GM23338 (cell line): ENCODE results near the gene BCAS1. TPM values are rescaled to one million over a fixed set of nuclear protein-coding genes. Genes with fewer than 3 reads are reported as not detected.

ENCODE experiments used
- ATAC-seq: fragments of 200-7000 bp; cut with Tn5 transposase; 3 replicates; pipeline ENCODE4 v1.9.1; 2020
- DNase-seq: peaks from one replicate; pipeline ENCODE4 v3.0.0-alpha.2; 2015; ENCODE audit warnings: low spot score
- H2AFZ ChIP-seq: fragments of 200-600 bp; sonication (generic); 2 replicates; pipeline ENCODE4 v1.8.0; 2016; ENCODE audit warnings: antibody characterized with exemption, mild to moderate bottlenecking, moderate library complexity
- H3F3A ChIP-seq: fragments of 200-600 bp; sonication (generic); replicated peaks from 2 replicates; pipeline ENCODE4 v1.8.0; 2017; ENCODE audit warnings: antibody characterized with exemption, mixed run types, low read depth
- H3K27ac ChIP-seq: fragments of 200-600 bp; sonication (generic); 2 replicates; pipeline ENCODE4 v1.6.1; 2016; ENCODE audit warnings: low read depth
- H3K27me3 ChIP-seq: fragments of 200-600 bp; sonication (generic); 2 replicates; pipeline ENCODE4 v1.8.0; 2016; ENCODE audit warnings: mild to moderate bottlenecking, mixed run types, moderate library complexity; ENCODE audit not compliant: insufficient read depth
- H3K36me3 ChIP-seq: fragments of 200-600 bp; sonication (generic); 2 replicates; pipeline ENCODE4 v1.8.0; 2016; ENCODE audit warnings: mild to moderate bottlenecking; ENCODE audit not compliant: insufficient read depth
- H3K4me1 ChIP-seq: fragments of 200-600 bp; sonication (generic); 2 replicates; pipeline ENCODE4 v1.8.0; 2016; ENCODE audit warnings: mild to moderate bottlenecking, moderate library complexity; ENCODE audit not compliant: insufficient read depth
- H3K4me2 ChIP-seq: fragments of 200-600 bp; sonication (generic); 2 replicates; pipeline ENCODE4 v1.7.1; 2017; ENCODE audit warnings: mixed run types
- H3K4me3 ChIP-seq: fragments of 200-600 bp; sonication (generic); 2 replicates; pipeline ENCODE4 v1.6.1; 2016; ENCODE audit warnings: mixed run types
- H3K79me2 ChIP-seq: fragments of 200-600 bp; sonication (generic); replicated peaks from 2 replicates; pipeline ENCODE4 v1.8.0; 2017; ENCODE audit warnings: mild to moderate bottlenecking; ENCODE audit not compliant: insufficient read depth
- H3K9me2 ChIP-seq: fragments of 200-600 bp; sonication (generic); 2 replicates; pipeline ENCODE4 v1.8.0; 2017; ENCODE audit not compliant: insufficient read depth
- H4K20me1 ChIP-seq: fragments of 200-600 bp; sonication (generic); replicated peaks from 2 replicates; pipeline ENCODE4 v1.8.0; 2017; ENCODE audit warnings: mild to moderate bottlenecking; ENCODE audit not compliant: insufficient read depth
- H3K27ac Mint-ChIP-seq: 2 replicates; pipeline ENCODE4 v1.8.0; 2020; ENCODE audit warnings: inconsistent platforms, mild to moderate bottlenecking, moderate library complexity, mixed read lengths
- H3K27me3 Mint-ChIP-seq: 3 replicates; pipeline ENCODE4 v1.8.0; 2022; ENCODE audit warnings: low read depth, mild to moderate bottlenecking, moderate library complexity, mixed read lengths, inconsistent platforms; ENCODE audit not compliant: insufficient read depth, poor library complexity
- H3K36me3 Mint-ChIP-seq: 3 replicates; pipeline ENCODE4 v1.8.0; 2021; ENCODE audit warnings: low read depth, mild to moderate bottlenecking, inconsistent platforms, moderate library complexity, mixed read lengths
- H3K4me1 Mint-ChIP-seq: 3 replicates; pipeline ENCODE4 v1.8.0; 2020; ENCODE audit warnings: mild to moderate bottlenecking, inconsistent platforms, mixed read lengths
- H3K4me3 Mint-ChIP-seq: 3 replicates; pipeline ENCODE4 v1.8.0; 2021; ENCODE audit warnings: moderate library complexity, mild to moderate bottlenecking, inconsistent platforms, mixed read lengths
- H3K9me3 Mint-ChIP-seq: 3 replicates; pipeline ENCODE4 v1.8.0; 2020; ENCODE audit warnings: moderate library complexity, mild to moderate bottlenecking, inconsistent platforms, mixed read lengths
- CREB1 ChIP-seq: fragments of 250-450 bp; sonication (Bioruptor Pico); IDR thresholded peaks from 2 replicates; pipeline ENCODE4 v1.5.0; 2020; ENCODE audit warnings: low read depth, mild to moderate bottlenecking, moderate library complexity
- EZH2 ChIP-seq: fragments of 200-600 bp; sonication (generic); IDR thresholded peaks from one replicate; pipeline ENCODE4 v1.8.0; 2017; ENCODE audit warnings: antibody characterized with exemption, mild to moderate bottlenecking, low read depth; ENCODE audit not compliant: unreplicated experiment
- EZH2phosphoT487 ChIP-seq: fragments of 200-600 bp; sonication (generic); IDR thresholded peaks from one replicate; pipeline ENCODE4 v1.8.1; 2018; ENCODE audit warnings: antibody characterized with exemption; ENCODE audit not compliant: unreplicated experiment
- STAT1 ChIP-seq: IDR thresholded peaks from one replicate; pipeline ENCODE4 v1.6.1; 2016; ENCODE audit warnings: antibody characterized with exemption; ENCODE audit not compliant: unreplicated experiment
- ZNF331 ChIP-seq: fragments of 250-450 bp; sonication (Bioruptor Pico); IDR thresholded peaks from 2 replicates; pipeline ENCODE4 v1.5.0; 2020; ENCODE audit warnings: low read depth, mild to moderate bottlenecking, moderate library complexity
- polyA plus RNA-seq: library from polyadenylated mRNA; unstranded; fragments of >200 nt; fragmentation: Nextera tagmentation; extraction: Ambion mirVana; gene quantifications from 2 replicates; pipeline ENCODE4 v1.2.1, GENCODE V29; 2016
- total RNA-seq: library from RNA; depleted of rRNA; stranded (reverse); fragments of >200 nt; shearing (Covaris generic); gene quantifications from 2 replicates; pipeline ENCODE4 v1.2.3, GENCODE V29; 2014
- TF ChIP-seq, protein P1 (sequence below): fragments of 250-450 bp; sonication (Bioruptor Pico); IDR thresholded peaks from 2 replicates; pipeline ENCODE4 v1.5.0; 2020; ENCODE audit warnings: mild to moderate bottlenecking, moderate library complexity
- TF ChIP-seq, protein P2 (sequence below), 2 experiments: fragments of 200-600 bp in 1 of 2; sonication (generic) in 1 of 2; conservative IDR thresholded peaks; 2 replicates each; pipeline versions ENCODE4 v1.5.1 to v1.6.1; 2016 to 2017; ENCODE audit warnings: antibody characterized with exemption in 2 of 2, low read depth in 2 of 2, mild to moderate bottlenecking in 2 of 2, moderate library complexity in 1 of 2
- TF ChIP-seq, protein P3 (sequence below): IDR thresholded peaks from one replicate; pipeline ENCODE4 v1.6.1; 2018; ENCODE audit warnings: antibody characterized with exemption; ENCODE audit not compliant: unreplicated experiment

Gene BCAS1
- total and polyA plus RNA-seq, 2 experiments from 2014 or later: 0.17 to 0.19 TPM

DNA sequence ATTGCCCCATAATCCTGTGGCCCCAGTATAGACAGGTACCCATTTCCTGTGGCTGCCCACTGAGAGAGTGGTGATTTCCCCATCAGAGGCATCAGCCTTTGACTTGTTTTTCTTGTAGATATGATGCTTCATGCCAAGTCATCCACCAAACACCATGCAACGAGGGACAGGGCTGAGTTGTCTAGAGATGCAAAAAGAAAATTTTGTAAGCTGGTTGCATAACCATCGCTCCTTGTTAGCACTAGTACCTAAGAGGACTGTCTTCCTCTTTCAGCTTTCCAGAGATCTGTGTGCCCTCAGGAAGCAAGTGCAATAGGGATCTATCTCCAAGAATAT is 166.8 kb downstream of the BCAS1 start:
- TF ChIP-seq, protein P1, sequence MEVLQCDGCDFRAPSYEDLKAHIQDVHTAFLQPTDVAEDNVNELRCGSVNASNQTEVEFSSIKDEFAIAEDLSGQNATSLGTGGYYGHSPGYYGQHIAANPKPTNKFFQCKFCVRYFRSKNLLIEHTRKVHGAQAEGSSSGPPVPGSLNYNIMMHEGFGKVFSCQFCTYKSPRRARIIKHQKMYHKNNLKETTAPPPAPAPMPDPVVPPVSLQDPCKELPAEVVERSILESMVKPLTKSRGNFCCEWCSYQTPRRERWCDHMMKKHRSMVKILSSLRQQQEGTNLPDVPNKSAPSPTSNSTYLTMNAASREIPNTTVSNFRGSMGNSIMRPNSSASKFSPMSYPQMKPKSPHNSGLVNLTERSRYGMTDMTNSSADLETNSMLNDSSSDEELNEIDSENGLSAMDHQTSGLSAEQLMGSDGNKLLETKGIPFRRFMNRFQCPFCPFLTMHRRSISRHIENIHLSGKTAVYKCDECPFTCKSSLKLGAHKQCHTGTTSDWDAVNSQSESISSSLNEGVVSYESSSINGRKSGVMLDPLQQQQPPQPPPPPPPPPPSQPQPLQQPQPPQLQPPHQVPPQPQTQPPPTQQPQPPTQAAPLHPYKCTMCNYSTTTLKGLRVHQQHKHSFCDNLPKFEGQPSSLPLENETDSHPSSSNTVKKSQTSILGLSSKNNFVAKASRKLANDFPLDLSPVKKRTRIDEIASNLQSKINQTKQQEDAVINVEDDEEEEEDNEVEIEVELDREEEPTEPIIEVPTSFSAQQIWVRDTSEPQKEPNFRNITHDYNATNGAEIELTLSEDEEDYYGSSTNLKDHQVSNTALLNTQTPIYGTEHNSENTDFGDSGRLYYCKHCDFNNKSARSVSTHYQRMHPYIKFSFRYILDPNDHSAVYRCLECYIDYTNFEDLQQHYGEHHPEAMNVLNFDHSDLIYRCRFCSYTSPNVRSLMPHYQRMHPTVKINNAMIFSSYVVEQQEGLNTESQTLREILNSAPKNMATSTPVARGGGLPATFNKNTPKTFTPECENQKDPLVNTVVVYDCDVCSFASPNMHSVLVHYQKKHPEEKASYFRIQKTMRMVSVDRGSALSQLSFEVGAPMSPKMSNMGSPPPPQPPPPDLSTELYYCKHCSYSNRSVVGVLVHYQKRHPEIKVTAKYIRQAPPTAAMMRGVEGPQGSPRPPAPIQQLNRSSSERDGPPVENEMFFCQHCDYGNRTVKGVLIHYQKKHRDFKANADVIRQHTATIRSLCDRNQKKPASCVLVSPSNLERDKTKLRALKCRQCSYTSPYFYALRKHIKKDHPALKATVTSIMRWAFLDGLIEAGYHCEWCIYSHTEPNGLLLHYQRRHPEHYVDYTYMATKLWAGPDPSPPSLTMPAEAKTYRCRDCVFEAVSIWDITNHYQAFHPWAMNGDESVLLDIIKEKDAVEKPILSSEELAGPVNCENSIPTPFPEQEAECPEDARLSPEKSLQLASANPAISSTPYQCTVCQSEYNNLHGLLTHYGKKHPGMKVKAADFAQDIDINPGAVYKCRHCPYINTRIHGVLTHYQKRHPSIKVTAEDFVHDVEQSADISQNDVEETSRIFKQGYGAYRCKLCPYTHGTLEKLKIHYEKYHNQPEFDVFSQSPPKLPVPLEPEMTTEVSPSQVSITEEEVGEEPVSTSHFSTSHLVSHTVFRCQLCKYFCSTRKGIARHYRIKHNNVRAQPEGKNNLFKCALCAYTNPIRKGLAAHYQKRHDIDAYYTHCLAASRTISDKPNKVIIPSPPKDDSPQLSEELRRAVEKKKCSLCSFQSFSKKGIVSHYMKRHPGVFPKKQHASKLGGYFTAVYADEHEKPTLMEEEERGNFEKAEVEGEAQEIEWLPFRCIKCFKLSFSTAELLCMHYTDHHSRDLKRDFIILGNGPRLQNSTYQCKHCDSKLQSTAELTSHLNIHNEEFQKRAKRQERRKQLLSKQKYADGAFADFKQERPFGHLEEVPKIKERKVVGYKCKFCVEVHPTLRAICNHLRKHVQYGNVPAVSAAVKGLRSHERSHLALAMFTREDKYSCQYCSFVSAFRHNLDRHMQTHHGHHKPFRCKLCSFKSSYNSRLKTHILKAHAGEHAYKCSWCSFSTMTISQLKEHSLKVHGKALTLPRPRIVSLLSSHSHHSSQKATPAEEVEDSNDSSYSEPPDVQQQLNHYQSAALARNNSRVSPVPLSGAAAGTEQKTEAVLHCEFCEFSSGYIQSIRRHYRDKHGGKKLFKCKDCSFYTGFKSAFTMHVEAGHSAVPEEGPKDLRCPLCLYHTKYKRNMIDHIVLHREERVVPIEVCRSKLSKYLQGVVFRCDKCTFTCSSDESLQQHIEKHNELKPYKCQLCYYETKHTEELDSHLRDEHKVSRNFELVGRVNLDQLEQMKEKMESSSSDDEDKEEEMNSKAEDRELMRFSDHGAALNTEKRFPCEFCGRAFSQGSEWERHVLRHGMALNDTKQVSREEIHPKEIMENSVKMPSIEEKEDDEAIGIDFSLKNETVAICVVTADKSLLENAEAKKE (CRISPR knock-in tag): no peak
- TF ChIP-seq EZH2phosphoT487 (no peak), CREB1 (CRISPR knock-in tag) (no peak)
- no peaks in the 10 kb centered on the region; the same call in 1 of the 2 replicates for H3F3A ChIP-seq
- Mint-ChIP-seq H3K9me3 (no peaks in the 10 kb centered on the region), H3K36me3 (no peaks in the 10 kb centered on the region), H3K4me1 (peaks cover 35% of the 10 kb centered on the region), H3K27me3 (peaks cover 4% of the 10 kb centered on the region), H3K4me3 (no peak overlapping the region), H3K27ac (no peak overlapping the region)
- DNase-seq (no peak), ATAC-seq (no peak)
- no peaks in the 10 kb centered on the region for H3K36me3 ChIP-seq
- peaks cover 47% of the 10 kb centered on the region for H3K4me1 ChIP-seq
- H3K27ac ChIP-seq: no peak overlapping the region
- H2AFZ ChIP-seq: no peak overlapping the region
- H4K20me1 ChIP-seq: no peaks in the 10 kb centered on the region
- H3K27me3 ChIP-seq: no peaks in the 10 kb centered on the region
- H3K4me3 ChIP-seq: no peak overlapping the region
- no peak overlapping the region for H3K4me2 ChIP-seq
- no peaks in the 10 kb centered on the region for H3K79me2 ChIP-seq
- no peaks in the 10 kb centered on the region for H3K9me2 ChIP-seq

DNA sequence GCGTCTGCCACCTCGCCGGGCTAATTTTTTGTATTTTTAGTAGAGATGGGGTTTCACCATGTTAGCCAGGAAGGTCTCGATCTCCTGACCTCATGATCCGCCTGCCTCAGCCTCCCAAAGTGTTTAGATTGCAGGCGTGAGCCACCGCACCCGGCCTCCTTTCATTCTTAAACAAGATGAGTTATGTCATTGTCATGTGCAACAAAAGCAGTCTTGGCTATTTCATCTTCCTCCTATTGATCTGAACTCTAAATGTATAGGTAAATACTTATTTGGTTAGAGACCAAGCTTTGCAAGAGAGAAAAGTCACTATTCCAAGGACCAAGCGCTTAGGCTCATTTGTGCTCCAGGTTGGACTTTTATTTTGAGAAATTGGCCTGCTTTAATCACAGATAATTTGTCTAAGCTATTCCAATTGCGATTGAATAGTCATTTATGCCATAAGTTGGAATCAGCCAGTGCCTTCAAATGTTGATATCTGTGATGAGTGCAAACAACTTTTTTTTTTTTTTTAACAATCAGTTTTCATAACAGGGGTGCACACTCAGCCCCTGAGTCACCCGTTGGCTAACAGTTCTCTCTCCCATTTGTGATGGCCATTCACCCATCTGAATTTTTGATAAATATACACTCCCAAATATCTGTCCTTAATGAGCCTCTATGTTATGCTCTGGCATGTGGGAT is 167.3 kb downstream of the BCAS1 start:
- Mint-ChIP-seq H3K27me3 (peaks cover 2% of the 10 kb centered on the region), H3K27ac (no peak overlapping the region), H3K4me1 (peaks cover 40% of the 10 kb centered on the region), H3K9me3 (no peaks in the 10 kb centered on the region), H3K4me3 (no peak overlapping the region), H3K36me3 (no peaks in the 10 kb centered on the region)
- Histone ChIP-seq H3K79me2 (no peaks in the 10 kb centered on the region), H3F3A (no peaks in the 10 kb centered on the region; the same call in 1 of the 2 replicates), H3K36me3 (no peaks in the 10 kb centered on the region), H3K4me2 (no peak overlapping the region), H3K4me3 (no peak overlapping the region), H3K27me3 (no peaks in the 10 kb centered on the region), H2AFZ (no peak overlapping the region), H3K27ac (no peak overlapping the region), H4K20me1 (no peaks in the 10 kb centered on the region), H3K4me1 (peaks cover 48% of the 10 kb centered on the region), H3K9me2 (no peaks in the 10 kb centered on the region)
- ATAC-seq (no peak), DNase-seq (no peak)
- TF ChIP-seq ZNF331 (no peak), EZH2 (no peak), CREB1 (CRISPR knock-in tag) (no peak), STAT1 (no peak)
- TF ChIP-seq, protein P2, sequence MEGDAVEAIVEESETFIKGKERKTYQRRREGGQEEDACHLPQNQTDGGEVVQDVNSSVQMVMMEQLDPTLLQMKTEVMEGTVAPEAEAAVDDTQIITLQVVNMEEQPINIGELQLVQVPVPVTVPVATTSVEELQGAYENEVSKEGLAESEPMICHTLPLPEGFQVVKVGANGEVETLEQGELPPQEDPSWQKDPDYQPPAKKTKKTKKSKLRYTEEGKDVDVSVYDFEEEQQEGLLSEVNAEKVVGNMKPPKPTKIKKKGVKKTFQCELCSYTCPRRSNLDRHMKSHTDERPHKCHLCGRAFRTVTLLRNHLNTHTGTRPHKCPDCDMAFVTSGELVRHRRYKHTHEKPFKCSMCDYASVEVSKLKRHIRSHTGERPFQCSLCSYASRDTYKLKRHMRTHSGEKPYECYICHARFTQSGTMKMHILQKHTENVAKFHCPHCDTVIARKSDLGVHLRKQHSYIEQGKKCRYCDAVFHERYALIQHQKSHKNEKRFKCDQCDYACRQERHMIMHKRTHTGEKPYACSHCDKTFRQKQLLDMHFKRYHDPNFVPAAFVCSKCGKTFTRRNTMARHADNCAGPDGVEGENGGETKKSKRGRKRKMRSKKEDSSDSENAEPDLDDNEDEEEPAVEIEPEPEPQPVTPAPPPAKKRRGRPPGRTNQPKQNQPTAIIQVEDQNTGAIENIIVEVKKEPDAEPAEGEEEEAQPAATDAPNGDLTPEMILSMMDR (conservative IDR thresholded peaks at IDR 0.05; ENCODE audit: low read depth in 2 of 2): no peak
- TF ChIP-seq, protein P3, sequence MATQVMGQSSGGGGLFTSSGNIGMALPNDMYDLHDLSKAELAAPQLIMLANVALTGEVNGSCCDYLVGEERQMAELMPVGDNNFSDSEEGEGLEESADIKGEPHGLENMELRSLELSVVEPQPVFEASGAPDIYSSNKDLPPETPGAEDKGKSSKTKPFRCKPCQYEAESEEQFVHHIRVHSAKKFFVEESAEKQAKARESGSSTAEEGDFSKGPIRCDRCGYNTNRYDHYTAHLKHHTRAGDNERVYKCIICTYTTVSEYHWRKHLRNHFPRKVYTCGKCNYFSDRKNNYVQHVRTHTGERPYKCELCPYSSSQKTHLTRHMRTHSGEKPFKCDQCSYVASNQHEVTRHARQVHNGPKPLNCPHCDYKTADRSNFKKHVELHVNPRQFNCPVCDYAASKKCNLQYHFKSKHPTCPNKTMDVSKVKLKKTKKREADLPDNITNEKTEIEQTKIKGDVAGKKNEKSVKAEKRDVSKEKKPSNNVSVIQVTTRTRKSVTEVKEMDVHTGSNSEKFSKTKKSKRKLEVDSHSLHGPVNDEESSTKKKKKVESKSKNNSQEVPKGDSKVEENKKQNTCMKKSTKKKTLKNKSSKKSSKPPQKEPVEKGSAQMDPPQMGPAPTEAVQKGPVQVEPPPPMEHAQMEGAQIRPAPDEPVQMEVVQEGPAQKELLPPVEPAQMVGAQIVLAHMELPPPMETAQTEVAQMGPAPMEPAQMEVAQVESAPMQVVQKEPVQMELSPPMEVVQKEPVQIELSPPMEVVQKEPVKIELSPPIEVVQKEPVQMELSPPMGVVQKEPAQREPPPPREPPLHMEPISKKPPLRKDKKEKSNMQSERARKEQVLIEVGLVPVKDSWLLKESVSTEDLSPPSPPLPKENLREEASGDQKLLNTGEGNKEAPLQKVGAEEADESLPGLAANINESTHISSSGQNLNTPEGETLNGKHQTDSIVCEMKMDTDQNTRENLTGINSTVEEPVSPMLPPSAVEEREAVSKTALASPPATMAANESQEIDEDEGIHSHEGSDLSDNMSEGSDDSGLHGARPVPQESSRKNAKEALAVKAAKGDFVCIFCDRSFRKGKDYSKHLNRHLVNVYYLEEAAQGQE: no peak
